H9 (cell line): ENCODE measurements around the gene SEMA4A. TPM values are rescaled to one million over a fixed set of nuclear protein-coding genes. Genes with fewer than 3 reads are reported as not detected.

Experiments used
- DNase-seq: peaks from one replicate; pipeline ENCODE4 v3.0.0-alpha.2; 2017
- H2AFZ ChIP-seq: one replicate; pipeline ENCODE4 v1.6.1; 2013; ENCODE audit warnings: mild to moderate bottlenecking, low read length, control low read depth, moderate library complexity
- H2AK5ac ChIP-seq: 2 replicates; pipeline ENCODE4 v1.6.1; 2013; ENCODE audit warnings: low read length, control low read depth, mixed read lengths; ENCODE audit not compliant: insufficient read length
- H2BK120ac ChIP-seq: one replicate; pipeline ENCODE4 v1.6.1; 2013; ENCODE audit warnings: low read depth, mild to moderate bottlenecking, low read length, control low read depth, inconsistent platforms; ENCODE audit not compliant: poor library complexity, severe bottlenecking
- H2BK12ac ChIP-seq: 2 replicates; pipeline ENCODE4 v1.6.1; 2013; ENCODE audit warnings: low read length, control low read depth, mixed read lengths, low read depth; ENCODE audit not compliant: insufficient read length
- H2BK15ac ChIP-seq: 2 replicates; pipeline ENCODE4 v1.6.1; 2013; ENCODE audit warnings: low read depth, low read length, control low read depth
- H2BK20ac ChIP-seq: one replicate; pipeline ENCODE4 v1.6.1; 2013; ENCODE audit warnings: low read depth, mild to moderate bottlenecking, low read length, control low read depth, inconsistent platforms; ENCODE audit not compliant: poor library complexity, severe bottlenecking
- H2BK5ac ChIP-seq: 2 replicates; pipeline ENCODE4 v1.6.1; 2013; ENCODE audit warnings: low read length, control low read depth, mixed read lengths; ENCODE audit not compliant: insufficient read length
- H3K14ac ChIP-seq: 2 replicates; pipeline ENCODE4 v1.6.1; 2013; ENCODE audit warnings: low read length, control low read depth; ENCODE audit not compliant: insufficient read depth
- H3K18ac ChIP-seq: 2 replicates; pipeline ENCODE4 v1.6.1; 2013; ENCODE audit warnings: low read depth, mild to moderate bottlenecking, mixed read lengths, low read length, control low read depth; ENCODE audit not compliant: insufficient read length
- H3K23ac ChIP-seq: 2 replicates; pipeline ENCODE4 v1.6.1; 2013; ENCODE audit warnings: low read length, control low read depth, mixed read lengths, low read depth; ENCODE audit not compliant: insufficient read length
- H3K23me2 ChIP-seq: 2 replicates; pipeline ENCODE4 v1.6.1; 2013; ENCODE audit warnings: low read depth, mild to moderate bottlenecking, mixed read lengths, low read length, control low read depth; ENCODE audit not compliant: insufficient read length, poor library complexity, severe bottlenecking
- H3K27ac ChIP-seq: 2 replicates; pipeline ENCODE4 v1.5.1; 2013; ENCODE audit warnings: low read length, control low read depth, mixed read lengths, low read depth; ENCODE audit not compliant: insufficient read length
- H3K27me3 ChIP-seq: 2 replicates; pipeline ENCODE4 v1.6.1; 2013; ENCODE audit warnings: low read length, control low read depth, inconsistent platforms; ENCODE audit not compliant: insufficient read depth
- H3K4ac ChIP-seq: 2 replicates; pipeline ENCODE4 v1.6.1; 2013; ENCODE audit warnings: low read depth, mild to moderate bottlenecking, control low read depth, inconsistent platforms, low read length, moderate library complexity
- H3K4me1 ChIP-seq: 2 replicates; pipeline ENCODE4 v1.6.1; 2013; ENCODE audit warnings: low read length, control low read depth, inconsistent platforms; ENCODE audit not compliant: insufficient read depth
- H3K4me2 ChIP-seq: 2 replicates; pipeline ENCODE4 v1.6.1; 2013; ENCODE audit warnings: low read length, control low read depth, mixed read lengths; ENCODE audit not compliant: insufficient read length, insufficient read depth
- H3K56ac ChIP-seq: 2 replicates; pipeline ENCODE4 v1.6.1; 2013; ENCODE audit warnings: low read depth, mild to moderate bottlenecking, mixed read lengths, low read length, control low read depth; ENCODE audit not compliant: insufficient read length
- H3K79me1 ChIP-seq: 2 replicates; pipeline ENCODE4 v1.6.1; 2013; ENCODE audit warnings: low read depth, mild to moderate bottlenecking, moderate library complexity, low read length, control low read depth, inconsistent platforms; ENCODE audit not compliant: insufficient read depth, poor library complexity, severe bottlenecking
- H3K79me2 ChIP-seq: 2 replicates; pipeline ENCODE4 v1.6.1; 2013; ENCODE audit warnings: low read length, control low read depth, inconsistent platforms; ENCODE audit not compliant: insufficient read depth
- H3K9ac ChIP-seq: 2 replicates; pipeline ENCODE4 v1.6.1; 2013; ENCODE audit warnings: low read length, control low read depth, mixed read lengths; ENCODE audit not compliant: insufficient read length; ENCODE audit errors: extremely low read depth
- H3K9me3 ChIP-seq: one replicate; pipeline ENCODE4 v1.6.1; 2013; ENCODE audit warnings: low read depth, low read length, inconsistent platforms; ENCODE audit not compliant: control insufficient read depth
- H3T11ph ChIP-seq: one replicate; pipeline ENCODE4 v1.6.1; 2013; ENCODE audit warnings: mild to moderate bottlenecking, low read length, control low read depth, inconsistent platforms
- H4K20me1 ChIP-seq: one replicate; pipeline ENCODE4 v1.6.1; 2013; ENCODE audit not compliant: control insufficient read depth, insufficient read length, insufficient read depth
- H4K5ac ChIP-seq: 2 replicates; pipeline ENCODE4 v1.6.1; 2013; ENCODE audit warnings: low read depth, mild to moderate bottlenecking, mixed read lengths, low read length, control low read depth; ENCODE audit not compliant: insufficient read length
- H4K8ac ChIP-seq: replicated peaks from 2 replicates; pipeline ENCODE4 v1.6.1; 2013; ENCODE audit warnings: low read length, control low read depth, mixed read lengths, low read depth; ENCODE audit not compliant: insufficient read length
- H4K91ac ChIP-seq: 2 replicates; pipeline ENCODE4 v1.6.1; 2013; ENCODE audit warnings: low read depth, mild to moderate bottlenecking, moderate library complexity, mixed read lengths, low read length, control low read depth; ENCODE audit not compliant: insufficient read length
- H3K27ac Mint-ChIP-seq, 3 experiments: 2 replicates in 2 of 3; 3 replicates in 1 of 3; pipeline ENCODE4 v1.8.0; 2020 to 2021; ENCODE audit warnings: mixed read lengths in 3 of 3, mild to moderate bottlenecking in 1 of 3, moderate library complexity in 1 of 3
- H3K27me3 Mint-ChIP-seq: 2 replicates; pipeline ENCODE4 v1.8.0; 2021; ENCODE audit warnings: low read depth, mild to moderate bottlenecking, moderate library complexity, mixed read lengths
- H3K36me3 Mint-ChIP-seq, 3 experiments: 2 replicates in 2 of 3; 3 replicates in 1 of 3; pipeline ENCODE4 v1.8.0; 2020 to 2021; ENCODE audit warnings: low read depth in 3 of 3, mixed read lengths in 3 of 3; ENCODE audit not compliant: insufficient read depth in 1 of 3
- H3K4me1 Mint-ChIP-seq, 2 experiments: 2 replicates each; pipeline ENCODE4 v1.8.0; 2020; ENCODE audit warnings: mixed read lengths in 2 of 2
- H3K4me3 Mint-ChIP-seq, 2 experiments: 2 replicates in 1 of 2; 3 replicates in 1 of 2; pipeline ENCODE4 v1.8.0; 2020 to 2021; ENCODE audit warnings: mild to moderate bottlenecking in 2 of 2, mixed read lengths in 2 of 2, moderate library complexity in 1 of 2
- H3K9me3 Mint-ChIP-seq, 2 experiments: 2 replicates in 1 of 2; 3 replicates in 1 of 2; pipeline ENCODE4 v1.8.0; 2020; ENCODE audit warnings: mild to moderate bottlenecking in 2 of 2, mixed read lengths in 2 of 2, moderate library complexity in 1 of 2
- CTCF ChIP-seq: fragments of 200-600 bp; sonication (generic); conservative IDR thresholded peaks from 3 replicates; pipeline ENCODE4 v1.8.0; 2021; ENCODE audit warnings: antibody characterized with exemption, mild to moderate bottlenecking
- whole genome bisulfite sequencing: extraction: QIAGEN DNeasy Blood & Tissue Kit; methylation state at CpG from one replicate; pipeline ENCODE4 v1.1.7; 2013; ENCODE audit warnings: missing lambda C conversion rate, low lambda C conversion rate, mixed read lengths; ENCODE audit not compliant: insufficient read length; ENCODE audit errors: extremely low coverage; 5-methylcytosine and 5-hydroxymethylcytosine counted together
- total RNA-seq: library from RNA; stranded (reverse); gene quantifications from 2 replicates; pipeline ENCODE4 v1.2.1, GENCODE V29; 2021

The SEMA4A gene
- total RNA-seq, 1 experiment from 2014 or later, result 11.1 TPM

DNA sequence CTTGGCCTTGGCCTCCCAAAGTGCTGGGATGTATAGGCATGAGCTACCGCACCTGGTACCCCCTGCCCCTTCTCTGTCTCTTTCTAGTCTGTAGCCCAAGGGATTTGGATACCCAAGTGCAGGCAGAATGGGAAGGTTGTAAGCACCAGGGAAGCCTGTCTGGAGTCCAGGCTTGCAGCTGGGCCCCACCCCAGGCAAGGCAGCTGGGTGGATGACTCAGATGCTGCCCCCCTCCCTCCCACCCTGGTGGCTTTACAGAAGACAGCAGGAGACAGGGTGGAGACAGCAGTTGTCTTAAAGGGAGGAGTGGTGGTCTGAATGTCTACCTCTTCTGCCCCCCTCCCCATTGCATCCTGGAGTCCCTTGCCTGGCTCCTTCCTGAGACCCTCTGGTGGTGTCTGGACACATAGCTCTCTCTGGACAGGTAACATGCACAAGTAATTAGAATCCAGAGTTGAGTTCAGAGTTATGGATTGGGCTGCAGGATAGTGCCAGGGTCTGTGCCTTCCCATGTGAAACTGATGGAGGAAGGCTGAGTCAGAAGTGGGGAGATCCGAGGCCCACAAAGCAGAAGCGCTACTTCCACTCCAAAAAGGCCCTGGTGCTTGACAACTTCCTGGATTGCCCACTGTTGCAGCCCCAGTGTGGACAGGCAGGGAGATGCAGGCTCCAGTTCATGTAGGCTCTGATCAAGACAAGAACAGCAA, 33.7 kb upstream of the SEMA4A start:
- Mint-ChIP-seq H3K36me3 (peaks cover 0 to 9% (median 2%) of the 10 kb centered on the region in 3 experiments; a peak in 3 of 7 replicates), H3K27ac (peak overlapping the region in 1 of 3 experiments; percentile 23; a peak in 1 of 7 replicates), H3K4me1 (peaks cover 58 to 71% of the 10 kb centered on the region in 2 experiments), H3K9me3 (no peaks in the 10 kb centered on the region; a peak in 1 of 5 replicates), H3K27me3 (no peaks in the 10 kb centered on the region; the same call in 1 of the 2 replicates), H3K4me3 (no peak overlapping the region; a peak in 1 of 5 replicates)
- Histone ChIP-seq H3K79me1 (no peaks in the 10 kb centered on the region), H3K4me2 (no peak overlapping the region), H3K56ac (no peak overlapping the region), H2AFZ (no peak overlapping the region), H3K23me2 (peaks cover 12% of the 10 kb centered on the region), H3K9ac (no peak overlapping the region), H2BK5ac (no peak overlapping the region), H3K4ac (no peak overlapping the region), H3K27ac (no peak overlapping the region), H4K8ac (no peak overlapping the region), H3K79me2 (no peaks in the 10 kb centered on the region), H2BK12ac (no peak overlapping the region), H3K9me3 (no peaks in the 10 kb centered on the region), H3K18ac (no peak overlapping the region), H4K5ac (no peak overlapping the region), H2BK20ac (no peak overlapping the region), H3T11ph (no peak overlapping the region), H2BK120ac (no peak overlapping the region), H4K20me1 (no peaks in the 10 kb centered on the region), H4K91ac (no peak overlapping the region), H3K4me1 (peaks cover 5% of the 10 kb centered on the region; the same call in 1 of the 2 replicates), H2BK15ac (no peak overlapping the region), H3K23ac (no peak overlapping the region), H2AK5ac (no peak overlapping the region), H3K14ac (no peak overlapping the region; the same call in 1 of the 2 replicates), H3K27me3 (no peaks in the 10 kb centered on the region)
- no CpG with 5 or more reads among the region's 3 CpGs for WGBS
- DNase-seq, result no peak
- TF ChIP-seq CTCF, result no peak
